Bladder microvascular endothelial cell (primary cell): ENCODE data around the gene RAD52. TPM values are rescaled to one million over a fixed set of nuclear protein-coding genes. Genes with fewer than 3 reads are reported as not detected.

Experiments used
- total RNA-seq: library from RNA; depleted of rRNA; stranded (reverse); fragments of >200 nt; gene quantifications from 2 replicates; pipeline ENCODE4 v1.2.3, GENCODE V29; 2014

The RAD52 gene
- 9.1 and 18.0 TPM in 2 replicates for total RNA-seq

GRCh38 chr12:949453-950191, at the start of gene RAD52:
RAD52 (minus strand) TSS chr12:949694; CDS start chr12:933058, 16,636 bp downstream.

DNA sequence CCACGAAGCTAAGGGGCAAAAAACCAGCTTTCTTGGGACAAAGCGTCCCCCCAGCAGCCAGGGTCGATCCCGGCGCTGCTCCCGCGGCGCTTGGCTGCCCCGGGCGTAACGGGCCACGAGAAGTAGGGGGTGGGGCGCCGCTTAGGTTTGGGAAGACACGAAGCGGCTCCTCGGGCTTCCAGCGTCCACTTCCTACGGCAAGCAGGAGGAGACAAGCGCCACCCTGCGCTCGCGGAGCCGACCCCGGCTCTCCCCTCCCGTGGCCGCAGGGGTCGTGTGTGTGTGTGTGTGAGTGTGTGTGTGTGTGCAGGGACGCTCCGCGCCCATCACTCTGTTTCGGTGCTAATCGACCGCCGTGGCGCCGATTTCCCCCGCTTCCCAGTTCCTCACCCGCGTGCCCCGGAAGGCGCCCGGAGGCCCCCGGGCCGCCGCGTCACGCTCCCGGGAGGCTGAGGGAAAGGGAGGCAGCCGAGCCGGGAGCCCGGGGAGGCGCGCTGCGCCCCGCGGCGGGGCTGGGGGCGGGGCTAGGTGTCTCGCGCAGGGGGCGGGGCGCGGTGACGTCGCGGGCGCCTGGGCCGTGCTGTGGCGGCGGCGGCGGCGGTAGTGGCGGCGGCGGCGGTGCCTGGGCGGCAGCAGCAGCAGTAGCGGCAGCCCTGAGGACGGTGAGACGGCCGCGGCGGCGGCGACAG, 41.3 kb upstream of the RAD52 start, which contains the start of gene ERC1:
Gene ERC1, plus strand, starts transcription at position 563 of the 689 bp plus-strand sequence. CDS start 36,681 bp downstream, outside the sequence.

Other genes with a start within 250 kb of the RAD52 start
- gene WNK1, start 197.1 kb downstream of the RAD52 start, total RNA-seq = 66.5 and 198 TPM in 2 replicates
- 29.8 and 57.5 TPM in 2 replicates for gene ERC1, start 41.5 kb upstream of the RAD52 start, total RNA-seq